Measurements from ENCODE around the gene VTA1.

Gene VTA1

GRCh38 chr6:142233945-142234682, 87.1 kb downstream of the VTA1 start:
- no peak for TF ChIP-seq CTCF (conservative IDR thresholded peaks at IDR 0.05; ENCODE audit: low read depth, low read length)
- no peak for DNase-seq (ENCODE audit: low read depth)
- H3K4me3 ChIP-seq (ENCODE audit: low read length), result no peak overlapping the region

DNA sequence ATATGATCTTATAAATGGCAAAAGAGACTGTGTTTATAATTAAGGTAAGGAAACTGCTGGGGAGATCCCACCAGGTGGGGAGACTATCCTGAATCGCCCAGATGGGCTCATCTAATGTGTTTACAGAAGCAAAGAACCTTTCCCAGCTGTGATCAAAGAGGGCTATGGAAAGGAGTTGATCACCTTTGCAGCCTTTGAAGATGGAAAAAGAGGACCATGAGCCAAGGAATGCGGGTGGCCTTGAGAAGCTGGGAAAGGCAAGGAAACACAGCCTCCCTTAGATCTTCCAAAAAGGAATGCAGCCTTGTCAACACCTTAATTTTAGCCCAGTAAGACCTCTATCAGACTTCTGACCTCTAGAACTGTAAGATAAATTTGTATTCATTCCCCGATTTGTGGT, 88.2 kb downstream of the VTA1 start:
- no peak for DNase-seq (ENCODE audit: low read depth)
- no peak for TF ChIP-seq CTCF (conservative IDR thresholded peaks at IDR 0.05; ENCODE audit: low read depth, low read length)
- H3K4me3 ChIP-seq (ENCODE audit: low read length), result no peak overlapping the region

- TF ChIP-seq CTCF (conservative IDR thresholded peaks at IDR 0.05; ENCODE audit: low read depth, low read length), result no peak
- no peak for DNase-seq (ENCODE audit: low read depth)
- no peak overlapping the region for H3K4me3 ChIP-seq (ENCODE audit: low read length)
Observed at GRCh38 chr6:142235791-142236190, 88.7 kb downstream of the VTA1 start.

- TF ChIP-seq CTCF (conservative IDR thresholded peaks at IDR 0.05; ENCODE audit: low read depth, low read length), result no peak
- no peak overlapping the region for H3K4me3 ChIP-seq (ENCODE audit: low read length)
- DNase-seq (ENCODE audit: low read depth), result no peak
Observed at GRCh38 chr6:142236691-142237090, 89.6 kb downstream of the VTA1 start.

DNA sequence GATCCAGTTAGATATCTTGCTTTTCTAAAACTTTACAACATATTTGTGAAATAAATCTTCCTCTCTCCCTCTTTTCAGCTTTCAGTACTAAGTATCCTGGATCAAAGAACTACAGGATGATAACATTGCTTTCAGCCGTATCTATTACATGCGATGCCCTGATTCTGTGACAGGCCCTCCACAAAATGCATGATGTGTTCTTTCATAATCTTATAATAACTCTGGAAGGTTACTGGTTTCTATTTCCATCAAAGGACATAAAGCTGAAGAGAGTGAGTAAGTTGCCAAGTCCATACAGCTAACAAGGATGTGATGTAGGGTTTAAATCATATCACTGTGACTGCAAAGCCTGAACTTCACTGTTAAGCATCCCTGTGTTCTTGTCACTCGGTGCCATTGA, 91.8 kb downstream of the VTA1 start:
- TF ChIP-seq CTCF (conservative IDR thresholded peaks at IDR 0.05; ENCODE audit: low read depth, low read length), result no peak
- no peak for DNase-seq (ENCODE audit: low read depth)
- no peak overlapping the region for H3K4me3 ChIP-seq (ENCODE audit: low read length)

DNA sequence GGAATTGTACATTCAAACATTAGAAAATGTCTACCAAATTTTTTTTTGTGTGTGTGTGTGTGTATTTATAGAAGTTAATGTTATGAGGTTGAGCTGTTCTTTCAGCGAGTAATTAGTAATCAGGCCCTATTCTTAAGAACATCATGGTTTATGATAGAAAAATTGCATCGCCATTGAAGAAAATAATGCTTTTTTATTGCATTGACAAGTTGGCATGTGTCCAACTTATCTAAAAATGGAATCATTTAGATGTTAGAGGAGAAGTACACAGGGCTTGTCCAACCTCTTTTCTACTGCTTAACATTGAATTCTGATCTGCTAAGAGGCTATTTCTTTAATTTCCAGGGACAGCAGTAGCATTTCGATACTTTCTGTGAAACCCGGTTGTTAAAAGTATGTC, 93.1 kb downstream of the VTA1 start:
- H3K4me3 ChIP-seq (ENCODE audit: low read length), result no peak overlapping the region
- no peak for TF ChIP-seq CTCF (conservative IDR thresholded peaks at IDR 0.05; ENCODE audit: low read depth, low read length)
- DNase-seq (ENCODE audit: low read depth), result no peak

DNA sequence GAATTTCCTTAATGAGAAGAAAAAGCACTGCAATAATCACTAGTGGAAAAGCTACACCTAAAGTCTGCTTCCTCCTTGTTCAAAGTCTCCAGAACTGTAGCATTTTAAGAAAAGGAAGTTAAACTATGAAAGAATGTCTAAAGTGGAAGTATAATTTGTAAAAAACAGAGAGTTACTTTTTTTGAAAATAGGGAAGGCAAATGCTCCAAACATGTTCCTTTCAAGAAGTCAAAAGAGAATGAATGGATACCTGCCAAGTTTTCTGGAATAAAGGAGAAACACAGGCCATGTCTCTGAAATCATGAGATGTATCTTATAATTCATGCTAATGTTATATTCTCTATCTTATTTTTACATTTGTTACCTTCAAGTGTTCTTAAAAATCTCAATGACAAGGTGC, 94.0 kb downstream of the VTA1 start:
- no peak for TF ChIP-seq CTCF (conservative IDR thresholded peaks at IDR 0.05; ENCODE audit: low read depth, low read length)
- no peak for DNase-seq (ENCODE audit: low read depth)

More for the DNA sequence above, 94.0 kb downstream of the VTA1 start:
- H3K4me3 ChIP-seq (ENCODE audit: low read length), result no peak overlapping the region

Data from retinal pigment epithelial cell (primary cell).